Esophagus muscularis mucosa (tissue), 4 donors: ENCODE data around the gene GIPC2. TPM values are rescaled to one million over a fixed set of nuclear protein-coding genes. Genes with fewer than 3 reads are reported as not detected.
"Not testable (repeated sequence)": the region's sequence is repeated elsewhere in the genome, so short reads cannot be mapped to it uniquely, and the experiment has no call there.

ENCODE experiments used
- DNase-seq: peaks from one replicate; pipeline ENCODE4 v3.0.0-alpha.2; 2017; ENCODE audit errors: extremely low spot score
- H3K27ac ChIP-seq, 4 donors: fragments of 200-600 bp; sonication (generic); replicated peaks in 1 of 4; 1 replicate in 3 of 4; 2 replicates in 1 of 4; pipeline ENCODE4 v1.5.1; 2016 to 2019; ENCODE audit warnings: mild to moderate bottlenecking in 1 of 4
- H3K27me3 ChIP-seq, 4 donors: fragments of 200-600 bp; sonication (generic); one replicate each; pipeline versions ENCODE4 v1.5.1 to v1.6.0; 2016 to 2019
- H3K36me3 ChIP-seq, 4 donors: fragments of 200-600 bp; sonication (generic); one replicate each; pipeline ENCODE4 v1.5.1; 2016 to 2019
- H3K4me1 ChIP-seq, 4 donors: fragments of 200-600 bp; sonication (generic); one replicate each; pipeline ENCODE4 v1.5.1; 2016 to 2019
- H3K4me3 ChIP-seq, 4 donors: fragments of 200-600 bp; sonication (generic); 1 replicate in 2 of 4; 2 replicates in 2 of 4; pipeline ENCODE4 v1.5.1; 2016 to 2019; ENCODE audit warnings: mild to moderate bottlenecking in 4 of 4, moderate library complexity in 1 of 4
- H3K9me3 ChIP-seq, 4 donors: fragments of 200-600 bp; sonication (generic); 1 replicate in 3 of 4; 2 replicates in 1 of 4; pipeline ENCODE4 v1.5.1; 2016 to 2019
- EP300 ChIP-seq: sonication (generic); formaldehyde crosslinking; IDR thresholded peaks from one replicate; pipeline ENCODE4 v1.6.1; 2017; ENCODE audit warnings: antibody characterized with exemption
- POLR2A ChIP-seq: fragments of 450-650 bp; IDR thresholded peaks from one replicate; pipeline ENCODE4 v1.6.1; 2017; ENCODE audit warnings: antibody characterized with exemption, moderate library complexity, mild to moderate bottlenecking, low read depth
- POLR2AphosphoS5 ChIP-seq, 2 donors: sonication (generic); formaldehyde crosslinking; IDR thresholded peaks; one replicate each; pipeline ENCODE4 v1.6.1; 2017; ENCODE audit warnings: antibody characterized with exemption in 2 of 2
- WGBS: methylation state at CpG from one replicate; pipeline ENCODE4 v1.1.5; 2018; 5-methylcytosine and 5-hydroxymethylcytosine counted together
- intact Hi-C: fragments of 100-400 bp; cut with DNase I; formaldehyde crosslinking; loops from one replicate; pipeline ENCODE4 v1.15.1; 2023
- total RNA-seq, 4 donors: library from RNA; depleted of rRNA; stranded (reverse); fragments of >200 nt; gene quantifications; one replicate each; pipeline versions ENCODE4 v1.1.0 to v1.2.1, GENCODE V29; 2016
- TF ChIP-seq, protein P1 (sequence below), 3 experiments: fragments of 200-600 bp in 2 of 3; fragments of 450-650 bp in 1 of 3; sonication (generic) in 2 of 3; IDR thresholded peaks; one replicate each; pipeline ENCODE4 v1.5.1; 2017 to 2019; ENCODE audit warnings: antibody characterized with exemption in 3 of 3, mild to moderate bottlenecking in 2 of 3, moderate library complexity in 1 of 3

Gene GIPC2
- total RNA-seq, 4 donors from 2014 or later = 4.5 to 8.7 (median 6.8) TPM

DNA sequence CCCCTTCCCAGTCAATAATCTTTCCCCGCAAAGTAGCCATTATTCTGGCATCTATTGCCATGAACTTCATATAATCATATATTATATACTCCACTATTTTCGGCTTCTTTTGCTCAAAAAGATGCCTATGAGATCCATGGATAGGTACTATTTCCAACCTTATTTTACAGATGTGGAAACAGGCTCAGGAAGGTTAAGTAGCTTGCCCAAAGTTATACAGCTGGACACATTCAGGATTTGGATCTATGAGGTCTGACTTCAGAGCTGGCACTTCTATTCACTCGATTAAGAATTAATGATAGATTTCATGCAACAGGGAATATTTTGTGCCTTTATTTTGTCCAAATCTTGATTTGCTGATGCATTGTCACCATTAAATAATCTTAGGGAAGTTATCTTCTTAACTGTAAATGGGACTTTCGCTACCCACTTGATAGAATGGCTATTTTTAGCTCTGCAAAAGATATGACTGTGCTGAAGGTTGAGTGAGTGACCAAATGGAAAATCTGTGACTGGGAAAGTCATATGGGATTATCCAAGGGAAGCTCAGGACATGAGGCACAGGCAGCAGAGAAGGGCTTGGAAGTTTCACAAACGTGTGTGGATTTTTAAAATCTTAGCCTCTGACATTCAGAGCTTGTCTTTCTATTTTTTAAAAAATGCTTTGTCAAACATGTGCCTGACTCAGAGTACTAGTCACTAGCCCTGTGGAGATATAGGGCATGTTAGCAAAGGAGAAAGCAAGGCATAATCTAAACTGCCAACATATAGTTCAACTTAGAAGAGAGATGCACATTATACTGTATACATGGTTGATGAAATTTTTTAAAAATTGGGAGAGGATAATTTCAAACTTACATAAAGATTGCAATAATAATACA, 36.5 kb downstream of the GIPC2 start:
- 76% methylated on average over 5 of the region's 5 CpGs for whole genome bisulfite sequencing
- H3K27me3 ChIP-seq = no peaks in the 10 kb centered on the region
- H3K36me3 ChIP-seq = no peaks in the 10 kb centered on the region
- H3K9me3 ChIP-seq = peaks cover 0 to 9% (median 7%) of the 10 kb centered on the region in 4 donors
- intact Hi-C loops = no loop called here
- TF ChIP-seq POLR2A = no peak
- TF ChIP-seq POLR2AphosphoS5 (IDR thresholded peaks at IDR 0.05) = peak; percentile 15 to 17
- no peak overlapping the region for H3K4me3 ChIP-seq
- H3K4me1 ChIP-seq = peaks cover 20 to 35% (median 26%) of the 10 kb centered on the region in 4 donors
- DNase-seq = no peak
- H3K27ac ChIP-seq = peak overlapping the region; percentile 28 to 48 (median 32)

DNA sequence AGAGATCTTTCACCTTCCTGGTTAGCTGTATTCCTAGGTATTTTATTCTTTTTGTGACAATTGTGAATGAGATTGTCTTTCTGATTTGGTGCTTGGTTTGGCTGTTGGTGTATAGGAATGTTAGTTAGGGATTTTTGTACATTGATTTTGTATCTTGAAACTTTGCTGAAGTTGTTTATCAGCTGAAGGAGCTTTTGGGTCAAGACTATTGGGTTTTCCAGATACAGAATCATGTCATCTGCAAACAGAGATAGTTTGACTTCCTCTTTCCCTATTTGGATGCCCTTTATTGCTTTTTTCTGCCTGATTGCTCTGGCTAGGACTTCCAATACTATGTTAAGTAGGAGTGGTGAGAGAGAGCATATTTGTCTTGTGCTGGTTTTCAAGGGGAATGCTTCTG, 38.9 kb downstream of the GIPC2 start:
- H3K27ac ChIP-seq, H3K4me3 ChIP-seq, H3K27me3 ChIP-seq, H3K9me3 ChIP-seq, DNase-seq, H3K36me3 ChIP-seq, intact Hi-C loops: not testable (repeated sequence)
- H3K4me1 ChIP-seq = peaks cover 4 to 17% (median 12%) of the 10 kb centered on the region in 4 donors

GRCh38 chr1:78086697-78087096, 40.9 kb downstream of the GIPC2 start:
- Histone ChIP-seq H3K4me1 (peaks cover 0 to 11% (median 9%) of the 10 kb centered on the region in 4 donors), H3K9me3 (peaks cover 0 to 9% (median 7%) of the 10 kb centered on the region in 4 donors), H3K27me3 (no peaks in the 10 kb centered on the region), H3K36me3 (no peaks in the 10 kb centered on the region), H3K27ac (no peak overlapping the region), H3K4me3 (no peak overlapping the region)
- intact Hi-C loops = no loop called here
- no peak for TF ChIP-seq EP300
- TF ChIP-seq, protein P1, sequence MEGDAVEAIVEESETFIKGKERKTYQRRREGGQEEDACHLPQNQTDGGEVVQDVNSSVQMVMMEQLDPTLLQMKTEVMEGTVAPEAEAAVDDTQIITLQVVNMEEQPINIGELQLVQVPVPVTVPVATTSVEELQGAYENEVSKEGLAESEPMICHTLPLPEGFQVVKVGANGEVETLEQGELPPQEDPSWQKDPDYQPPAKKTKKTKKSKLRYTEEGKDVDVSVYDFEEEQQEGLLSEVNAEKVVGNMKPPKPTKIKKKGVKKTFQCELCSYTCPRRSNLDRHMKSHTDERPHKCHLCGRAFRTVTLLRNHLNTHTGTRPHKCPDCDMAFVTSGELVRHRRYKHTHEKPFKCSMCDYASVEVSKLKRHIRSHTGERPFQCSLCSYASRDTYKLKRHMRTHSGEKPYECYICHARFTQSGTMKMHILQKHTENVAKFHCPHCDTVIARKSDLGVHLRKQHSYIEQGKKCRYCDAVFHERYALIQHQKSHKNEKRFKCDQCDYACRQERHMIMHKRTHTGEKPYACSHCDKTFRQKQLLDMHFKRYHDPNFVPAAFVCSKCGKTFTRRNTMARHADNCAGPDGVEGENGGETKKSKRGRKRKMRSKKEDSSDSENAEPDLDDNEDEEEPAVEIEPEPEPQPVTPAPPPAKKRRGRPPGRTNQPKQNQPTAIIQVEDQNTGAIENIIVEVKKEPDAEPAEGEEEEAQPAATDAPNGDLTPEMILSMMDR (IDR thresholded peaks at IDR 0.05) = no peak
- DNase-seq = no peak
- WGBS = 94% methylated on average over 1 of the region's 1 CpG

DNA sequence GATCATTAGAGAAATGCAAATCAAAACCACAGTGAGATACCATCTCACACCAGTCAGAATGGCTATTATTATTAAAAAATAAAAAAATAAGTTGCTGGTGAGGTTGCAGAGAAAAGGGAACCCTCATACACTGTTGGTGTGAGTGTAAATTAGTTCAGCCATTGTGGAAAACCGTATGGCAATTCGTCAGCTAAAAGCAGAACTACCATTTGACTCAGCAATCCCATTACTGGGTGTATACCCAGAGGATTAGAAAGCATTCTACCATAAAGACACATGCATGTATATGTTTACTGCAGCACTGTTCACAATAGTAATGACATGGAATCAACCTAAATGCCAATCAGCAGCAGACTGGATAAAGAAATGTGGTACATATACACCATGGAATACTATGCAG, 42.2 kb downstream of the GIPC2 start:
- no peak for DNase-seq
- TF ChIP-seq, protein P1 (IDR thresholded peaks at IDR 0.05) = no peak
- no peak for TF ChIP-seq EP300
- no peak for TF ChIP-seq POLR2AphosphoS5 (IDR thresholded peaks at IDR 0.05)
- no peak for TF ChIP-seq POLR2A
- Histone ChIP-seq H3K27ac (no peak overlapping the region), H3K4me1 (peaks cover 0 to under 1% (median 0%) of the 10 kb centered on the region in 4 donors), H3K4me3 (no peak overlapping the region), H3K27me3 (no peaks in the 10 kb centered on the region), H3K9me3 (peaks cover 0 to 9% (median 7%) of the 10 kb centered on the region in 4 donors), H3K36me3 (no peaks in the 10 kb centered on the region)
- intact Hi-C loops = no loop called here
- 90% methylated on average over 2 of the region's 2 CpGs for WGBS

DNA sequence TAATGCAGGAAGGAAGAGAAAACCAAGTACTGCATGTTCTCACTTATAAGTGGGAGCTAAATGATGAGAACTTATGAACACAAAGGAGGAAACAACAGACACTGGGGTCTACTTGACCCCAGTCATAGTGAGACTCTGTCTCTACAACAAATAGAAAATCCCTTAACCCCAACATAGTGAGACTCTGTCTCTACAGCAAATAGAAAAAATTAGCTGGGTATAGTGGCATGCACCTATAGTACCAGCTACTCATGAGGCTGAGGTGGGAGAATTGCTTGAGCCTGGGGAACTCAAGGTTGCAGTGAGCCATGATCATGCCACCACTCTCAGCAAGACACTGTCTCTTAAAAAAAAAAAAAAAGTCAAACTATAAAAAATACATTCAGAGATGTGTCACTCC, 42.7 kb downstream of the GIPC2 start:
- Histone ChIP-seq H3K27me3 (no peaks in the 10 kb centered on the region), H3K36me3 (no peaks in the 10 kb centered on the region), H3K9me3 (peaks cover 0 to 9% (median 7%) of the 10 kb centered on the region in 4 donors), H3K4me1 (no peaks in the 10 kb centered on the region), H3K27ac (no peak overlapping the region), H3K4me3 (no peak overlapping the region)
- no peak for DNase-seq
- intact Hi-C loops = no loop called here
- TF ChIP-seq EP300 (no peak), POLR2A (no peak), POLR2AphosphoS5 (IDR thresholded peaks at IDR 0.05) (no peak)
- TF ChIP-seq, protein P1 (IDR thresholded peaks at IDR 0.05) = no peak

- TF ChIP-seq POLR2A (no peak), POLR2AphosphoS5 (IDR thresholded peaks at IDR 0.05) (no peak)
- TF ChIP-seq, protein P1 (IDR thresholded peaks at IDR 0.05) = no peak
- intact Hi-C loops = no loop called here
- WGBS = 96% methylated on average over 3 of the region's 3 CpGs
- H3K4me1 ChIP-seq = no peaks in the 10 kb centered on the region
- no peaks in the 10 kb centered on the region for H3K36me3 ChIP-seq
- peaks cover 0 to 9% (median 7%) of the 10 kb centered on the region in 4 donors for H3K9me3 ChIP-seq
- no peak overlapping the region for H3K27ac ChIP-seq
- H3K4me3 ChIP-seq = no peak overlapping the region
- no peaks in the 10 kb centered on the region for H3K27me3 ChIP-seq
- no peak for DNase-seq
Measured at GRCh38 chr1:78089010-78089409, 43.2 kb downstream of the GIPC2 start.
